ENCODE data around the gene SALL2.

Gene SALL2

GRCh38 chr14:21476925-21477681, 49.0 kb downstream of the SALL2 start, which contains the start of the genes RAB2B and TOX4:
TSS of gene RAB2B (minus strand) at chr14:21476959. CDS start at chr14:21476872, 87 bp downstream.
TSS of gene TOX4 (plus strand) at chr14:21477195. CDS start at chr14:21477279, 84 bp downstream.
- DNase-seq (ENCODE audit: low read depth), result peak; percentile 86

GRCh38 chr14:21476523-21476924, 49.6 kb downstream of the SALL2 start:
- DNase-seq (ENCODE audit: low read depth), result no peak

- DNase-seq (ENCODE audit: low read depth), result no peak
These were observed 50.2 kb downstream of the SALL2 start for GRCh38 chr14:21475767-21476522.

All from stimulated activated CD8-positive, alpha-beta memory T cell treated with anti-CD3 and anti-CD28 coated beads, Interleukin-15, amount 100 ng/mL, for 1 hour (primary cell).